CD4-positive, alpha-beta T cell treated with Interferon gamma for 1 hour (primary cell): Measurements from ENCODE around the gene MACROH2A1.
"Not testable (repeated sequence)": the region's sequence is repeated elsewhere in the genome, so short reads cannot be mapped to it uniquely, and the experiment has no call there.

Experiments
- DNase-seq: peaks from one replicate; pipeline ENCODE4 v3.0.0-alpha.2; 2020

Gene MACROH2A1

DNA sequence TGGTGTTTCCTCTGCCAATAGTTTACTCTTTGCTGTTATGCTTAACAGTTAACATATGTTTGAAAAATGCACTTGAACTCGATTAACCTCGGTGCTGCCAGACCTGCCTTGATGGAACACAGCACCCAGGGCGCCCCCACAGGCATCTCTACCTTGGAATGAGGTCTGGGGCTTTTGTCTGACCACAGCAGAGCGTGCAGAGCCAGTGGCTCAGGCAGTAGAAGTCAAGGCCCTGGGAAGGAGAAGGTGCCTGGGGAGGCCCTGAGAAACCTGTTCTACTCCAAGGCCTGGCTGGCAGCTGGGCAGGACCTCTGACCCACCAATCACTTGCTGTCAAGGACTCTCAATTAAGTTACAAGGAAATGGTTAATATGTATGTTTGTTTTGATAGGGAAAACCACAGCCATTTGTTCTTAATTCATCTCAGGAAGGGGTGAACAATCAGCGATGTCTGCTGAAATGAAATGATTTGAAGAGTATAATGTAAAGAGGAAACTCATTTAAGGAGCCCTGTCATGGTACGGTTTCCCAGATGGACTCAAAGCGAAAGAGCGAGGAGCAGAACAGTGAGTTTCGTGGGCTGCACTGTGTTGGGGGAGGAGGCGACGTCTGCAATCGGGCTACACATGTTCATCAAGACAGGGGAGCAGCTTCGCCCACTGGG lies 21.9 kb downstream of the MACROH2A1 start:
- DNase-seq: no peak

DNA sequence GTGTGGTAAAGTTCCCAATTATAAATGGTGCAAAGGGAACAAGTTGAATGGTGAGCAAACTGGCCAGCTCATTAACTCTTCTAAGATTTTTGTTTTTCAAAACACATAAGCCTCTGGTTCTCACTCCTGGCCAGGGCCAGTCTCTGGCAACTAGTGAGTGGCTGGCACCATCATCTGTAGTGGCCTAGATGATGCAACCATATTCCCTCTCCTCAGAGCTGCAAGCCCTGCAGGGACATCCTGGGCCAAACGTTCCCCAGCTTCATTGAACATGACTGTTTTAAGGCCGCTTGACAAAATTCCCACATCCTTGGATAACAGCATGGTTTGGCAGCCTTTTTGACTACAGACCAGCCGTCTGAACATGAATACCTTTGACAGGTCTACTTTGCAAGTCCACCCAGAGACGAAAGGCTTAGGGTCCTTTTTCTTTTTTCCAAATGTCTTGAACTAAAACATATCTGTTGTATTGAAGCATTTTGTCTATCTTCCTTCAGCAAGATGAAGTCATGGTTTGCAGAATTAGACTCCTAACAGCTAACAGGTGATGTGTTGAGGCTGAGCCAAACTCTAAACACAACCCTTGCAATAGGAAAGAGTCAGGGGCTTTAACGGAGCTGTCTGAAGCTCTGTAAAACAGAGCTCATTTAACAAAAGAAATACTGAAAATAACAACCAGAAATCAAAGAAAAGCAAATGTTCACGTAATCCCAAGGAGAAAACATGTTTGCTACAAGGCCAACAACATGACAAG lies 23.8 kb downstream of the MACROH2A1 start:
- DNase-seq: no peak

DNA sequence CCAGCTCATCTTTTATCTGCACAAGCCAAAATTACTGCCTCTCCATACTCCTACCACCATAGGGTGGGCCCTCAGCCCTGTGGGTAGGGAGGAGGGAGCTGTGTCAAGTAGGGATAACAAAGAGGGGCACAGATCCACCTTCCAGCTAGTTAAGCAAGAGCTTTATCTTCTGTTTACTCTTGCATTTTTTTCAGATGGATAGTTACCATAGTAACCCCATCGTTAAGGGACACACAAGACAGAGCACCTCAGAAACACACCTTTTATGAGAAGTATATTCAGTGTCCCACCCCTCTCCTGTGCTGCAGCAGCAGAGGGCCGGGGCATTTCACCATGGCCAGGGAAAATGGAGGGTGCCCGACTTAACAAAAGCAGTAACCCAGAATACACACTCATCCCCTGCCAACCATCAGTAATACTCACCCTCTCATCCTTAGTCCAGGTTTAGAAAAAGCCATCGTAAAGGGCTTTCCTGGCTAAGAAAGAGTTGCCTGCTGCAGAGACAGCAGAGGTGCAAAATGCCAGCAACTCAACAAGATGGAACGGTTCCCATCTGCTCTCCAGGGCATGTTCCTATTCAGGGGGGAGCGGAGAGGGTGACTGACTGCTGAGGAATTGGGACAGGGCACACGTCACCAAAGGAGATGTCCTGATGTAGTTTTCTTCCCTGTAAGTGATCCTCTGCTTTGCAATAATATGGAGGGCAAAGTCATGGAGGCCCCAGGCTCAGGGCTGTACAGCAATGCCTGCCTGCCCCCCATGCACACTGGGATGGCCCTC lies 25.1 kb downstream of the MACROH2A1 start:
- no peak for DNase-seq

DNA sequence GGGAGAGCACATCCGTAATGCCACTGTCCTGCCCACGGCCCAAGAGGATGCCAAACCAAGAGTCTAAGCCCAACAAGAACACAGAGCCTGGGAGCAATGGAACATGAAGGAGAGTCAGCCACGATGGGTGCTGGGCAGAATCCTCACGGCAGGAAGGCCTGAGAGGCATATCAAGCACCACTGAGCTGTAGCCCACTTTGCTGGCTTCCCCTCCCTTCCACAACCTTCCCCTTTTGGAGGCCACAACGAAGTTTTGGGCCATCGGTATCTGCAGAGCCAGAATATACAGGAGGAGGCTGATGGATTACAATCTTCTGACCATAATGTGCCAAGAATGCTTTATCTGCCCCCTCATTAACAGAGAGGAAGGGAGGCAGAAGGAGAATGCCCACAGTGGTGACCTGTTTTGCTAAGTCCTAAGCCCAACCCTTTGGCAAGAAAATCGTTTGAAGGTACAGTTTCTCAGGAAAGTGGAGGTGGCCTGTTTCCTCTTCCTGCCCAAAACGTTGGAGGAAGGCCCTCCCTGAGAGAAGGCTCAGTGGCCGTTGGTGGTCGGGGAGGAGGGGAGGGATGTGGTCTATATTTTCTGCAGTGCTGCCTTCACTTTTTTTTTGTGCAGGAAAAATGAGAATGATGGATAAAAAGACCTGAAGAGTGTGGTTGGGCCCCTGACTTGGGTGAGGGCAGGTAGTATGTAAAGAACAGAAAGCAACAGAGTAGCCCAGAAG lies 26.2 kb downstream of the MACROH2A1 start:
- DNase-seq: no peak

DNA sequence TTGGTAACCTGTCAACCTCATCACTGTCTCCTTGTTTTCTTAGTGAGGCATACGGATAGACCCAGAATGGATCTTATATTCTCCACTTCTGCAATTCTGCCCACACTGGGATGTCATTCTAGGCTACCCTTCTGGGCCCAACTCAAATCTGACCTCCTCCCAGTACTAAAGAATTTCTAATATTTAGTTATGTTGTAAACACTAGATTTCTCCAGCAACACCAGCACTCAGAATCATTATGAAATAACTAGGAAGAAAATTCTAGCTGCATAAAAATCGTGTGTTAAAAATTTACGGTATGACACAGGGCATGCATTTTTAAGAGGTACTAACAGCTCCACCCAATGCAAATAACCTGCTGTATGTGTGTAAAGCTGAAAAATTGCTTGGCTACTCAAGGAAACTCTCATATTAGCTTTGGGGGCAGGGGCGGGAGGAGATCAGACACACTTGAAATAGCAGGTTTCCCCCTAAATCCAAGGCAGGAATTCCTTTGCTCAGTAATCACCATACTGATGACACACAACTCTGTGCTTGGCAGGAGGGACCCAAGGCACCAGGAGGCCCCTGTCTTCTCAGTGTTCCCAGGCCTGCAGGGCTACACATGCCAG lies 27.3 kb downstream of the MACROH2A1 start:
- no peak for DNase-seq

DNA sequence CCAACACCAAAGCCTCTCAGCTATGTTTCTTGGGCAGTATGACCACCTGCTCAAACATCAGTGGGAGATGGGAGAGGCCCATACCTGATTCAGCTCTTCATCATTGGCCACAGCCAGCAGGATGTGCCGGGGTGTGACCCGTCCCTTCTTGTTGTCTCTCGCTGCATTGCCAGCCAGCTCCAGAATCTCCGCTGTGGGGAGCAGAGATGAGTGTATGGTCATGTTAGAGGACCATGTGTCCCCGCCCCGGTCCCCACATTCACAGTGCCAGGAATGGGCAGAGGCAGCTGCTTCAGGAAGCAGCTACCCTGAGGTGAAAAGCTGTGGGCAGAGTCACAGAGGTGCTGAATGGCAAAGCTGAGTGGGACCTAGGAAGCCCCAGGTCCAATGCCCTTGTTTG lies 29.1 kb downstream of the MACROH2A1 start:
- no peak for DNase-seq

DNA sequence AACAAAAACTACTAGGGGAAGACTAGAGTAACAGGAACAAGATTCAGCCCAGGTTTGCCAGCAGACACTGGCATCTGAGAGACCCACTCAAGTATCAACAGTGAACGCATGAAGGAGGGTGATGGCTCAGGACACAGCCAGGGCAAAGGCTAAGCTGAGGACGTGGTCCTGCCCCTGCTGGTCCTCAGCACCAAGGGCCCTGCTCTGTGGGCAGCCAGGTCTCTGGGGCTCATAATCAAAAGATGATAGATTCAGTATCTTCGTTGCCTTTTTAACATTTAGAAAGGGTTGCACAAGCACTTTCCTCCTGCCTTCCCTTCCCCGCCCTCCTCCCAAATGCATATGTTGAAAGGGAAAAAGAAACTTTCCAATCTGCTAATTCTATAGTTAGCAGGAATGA lies 31.5 kb downstream of the MACROH2A1 start:
- no peak for DNase-seq

DNA sequence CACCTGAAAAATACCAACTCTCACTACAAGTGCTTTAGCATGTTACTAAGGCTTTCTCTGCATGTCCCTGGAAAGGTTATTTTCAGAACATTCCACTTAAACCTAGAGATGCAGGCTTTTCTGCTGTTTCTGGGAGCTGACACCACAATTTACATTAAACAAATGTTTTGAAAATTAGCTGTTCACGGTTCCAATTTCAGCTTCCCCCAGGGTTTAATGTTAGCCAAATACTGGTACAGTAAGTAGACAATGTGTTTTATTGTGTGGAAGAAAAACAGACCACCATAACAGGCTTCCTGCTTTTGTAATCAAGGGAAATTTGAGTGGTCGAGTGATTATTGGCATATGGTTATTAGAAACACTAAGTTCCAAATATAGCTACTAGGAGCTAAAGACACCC lies 32.0 kb downstream of the MACROH2A1 start:
- no peak for DNase-seq

DNA sequence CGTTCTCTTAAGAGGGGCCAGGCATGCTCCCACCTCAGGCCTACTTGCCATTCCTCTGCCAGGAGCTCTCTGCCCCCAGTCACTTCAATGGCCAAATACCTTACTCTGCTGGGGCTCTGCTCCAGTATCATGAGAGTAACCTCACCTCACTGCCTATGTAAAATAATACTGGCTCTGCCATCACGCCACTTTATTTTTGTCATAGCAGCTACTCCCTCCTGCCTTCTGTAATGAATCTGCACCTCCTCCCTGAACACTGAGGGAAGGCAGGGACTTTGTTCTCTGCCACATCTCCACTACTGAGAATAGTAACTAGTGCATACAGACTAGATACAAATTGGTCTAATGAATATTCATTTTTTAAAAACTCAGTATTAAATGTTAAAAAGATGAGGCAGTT lies 33.8 kb downstream of the MACROH2A1 start:
- DNase-seq: no peak

DNA sequence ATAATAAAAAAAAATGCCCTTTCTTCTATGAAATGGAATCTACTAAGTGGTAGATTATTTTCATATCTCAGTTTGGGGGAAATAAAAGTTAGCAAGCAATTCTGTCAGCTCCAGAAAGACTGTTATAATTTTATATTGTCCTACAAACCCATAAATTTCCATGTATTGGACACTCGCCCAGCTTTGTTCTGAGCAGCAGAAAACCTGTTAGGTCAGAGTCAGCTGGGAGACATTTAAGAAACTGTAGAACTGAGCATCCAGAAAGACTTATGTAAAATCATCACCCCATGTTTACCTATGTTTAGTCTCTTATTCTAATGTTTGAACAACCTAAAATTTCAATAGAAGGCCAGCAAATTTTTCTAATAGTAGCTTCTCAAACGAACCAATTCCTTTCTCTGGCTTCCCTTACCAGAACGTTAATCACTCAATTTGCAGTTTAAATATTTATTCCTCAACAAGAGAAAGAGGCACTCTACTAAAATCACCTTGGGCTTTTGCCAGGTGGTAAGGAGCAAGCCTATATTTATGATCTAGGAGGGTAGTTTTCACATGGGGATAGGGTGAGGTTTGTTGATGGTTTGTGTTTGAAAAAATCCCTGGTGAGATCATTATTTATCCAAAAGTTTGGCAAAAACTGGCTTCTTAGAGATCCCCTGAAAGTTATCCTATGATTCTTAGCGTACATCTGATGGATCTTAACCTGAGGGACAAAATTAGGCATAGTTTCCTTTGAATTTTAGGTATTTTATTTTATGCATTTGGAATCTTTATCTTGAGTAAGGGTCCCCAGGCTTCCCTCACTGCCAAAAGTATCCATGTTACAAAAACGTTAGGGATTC lies 34.4 kb downstream of the MACROH2A1 start:
- no peak for DNase-seq

DNA sequence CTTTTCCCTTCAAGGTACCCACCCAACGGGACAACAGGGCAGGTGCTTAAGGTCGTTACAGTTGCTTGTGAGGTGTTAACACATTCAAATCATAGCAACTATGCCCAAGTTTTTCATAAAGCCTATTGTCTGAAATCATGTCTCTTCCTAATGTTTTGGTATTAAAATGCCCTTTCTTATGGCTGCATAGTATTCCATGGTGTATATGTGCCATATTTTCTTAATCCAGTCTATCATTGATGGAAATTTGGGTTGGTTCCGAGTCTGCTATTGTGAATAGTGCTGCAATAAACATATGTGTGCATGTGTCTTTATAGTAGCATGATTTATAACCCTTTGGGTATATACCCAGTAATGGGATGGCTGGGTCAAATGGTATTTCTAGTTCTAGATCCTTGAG lies 35.7 kb downstream of the MACROH2A1 start:
- DNase-seq: not testable (repeated sequence)

DNA sequence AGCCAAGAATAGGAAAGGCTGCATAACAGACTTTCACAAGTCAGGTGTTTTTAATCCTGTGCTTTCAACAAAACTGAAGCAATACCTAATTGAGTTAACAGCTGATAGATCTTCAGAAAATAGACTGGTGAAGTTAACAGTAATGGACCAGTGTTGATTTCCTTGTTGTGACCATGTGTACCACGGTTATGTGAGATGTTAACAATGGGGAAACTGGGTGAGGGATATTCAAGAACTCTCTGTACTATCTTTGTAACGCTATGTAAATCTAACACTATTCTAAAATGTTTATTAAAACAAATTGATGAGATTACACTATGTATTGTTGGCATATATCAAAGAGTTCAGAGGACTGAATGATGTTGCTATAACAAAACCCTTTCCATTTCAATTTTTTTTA lies 36.9 kb downstream of the MACROH2A1 start:
- no peak for DNase-seq

DNA sequence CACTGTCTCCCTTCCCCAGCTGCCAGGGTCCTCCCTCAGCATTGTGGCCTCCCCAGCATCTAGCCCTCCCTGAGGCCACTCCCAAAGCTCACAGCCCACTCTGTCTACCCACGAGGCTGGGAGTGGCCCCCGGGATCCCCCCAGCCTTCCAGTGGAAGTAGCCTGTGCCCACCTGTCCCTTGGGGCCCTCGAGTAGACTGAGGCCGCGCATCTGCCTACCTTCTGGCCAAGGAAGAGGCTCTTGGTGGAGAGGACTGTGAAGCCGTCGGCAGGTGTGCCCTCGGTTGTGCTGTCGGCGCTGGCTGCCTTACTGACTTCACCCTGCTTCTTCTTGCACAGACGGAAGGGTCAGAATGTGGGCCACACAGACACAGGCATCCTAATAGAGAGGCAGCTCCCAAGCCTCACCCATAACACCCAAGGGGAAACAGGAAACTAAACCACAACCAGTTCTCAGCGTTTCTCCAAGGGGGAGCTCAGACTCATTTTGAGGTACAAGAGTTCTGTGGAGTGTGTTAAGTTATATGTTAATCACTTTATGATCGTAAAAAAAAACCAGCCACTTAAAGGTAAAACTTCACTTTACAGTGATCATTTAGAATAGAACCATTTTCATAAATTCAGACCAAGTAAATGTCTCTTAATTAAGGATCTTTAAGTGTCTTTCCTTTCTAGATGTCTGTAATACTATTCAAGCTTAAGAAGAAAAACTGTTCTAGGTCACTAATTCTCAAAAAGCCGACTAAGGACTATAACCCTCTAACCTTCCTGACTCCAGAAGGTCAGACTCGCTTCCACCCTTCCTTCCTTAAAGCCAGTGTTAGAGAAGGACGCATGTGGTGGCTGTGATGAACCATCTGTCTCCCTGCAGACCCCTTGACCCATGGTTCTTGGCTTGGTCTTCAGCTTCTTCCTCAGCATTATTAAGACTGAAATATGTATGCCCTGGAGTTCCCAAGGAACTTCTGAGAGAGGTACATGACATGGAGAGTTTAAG lies 38.5 kb downstream of the MACROH2A1 start:
- DNase-seq: no peak

DNA sequence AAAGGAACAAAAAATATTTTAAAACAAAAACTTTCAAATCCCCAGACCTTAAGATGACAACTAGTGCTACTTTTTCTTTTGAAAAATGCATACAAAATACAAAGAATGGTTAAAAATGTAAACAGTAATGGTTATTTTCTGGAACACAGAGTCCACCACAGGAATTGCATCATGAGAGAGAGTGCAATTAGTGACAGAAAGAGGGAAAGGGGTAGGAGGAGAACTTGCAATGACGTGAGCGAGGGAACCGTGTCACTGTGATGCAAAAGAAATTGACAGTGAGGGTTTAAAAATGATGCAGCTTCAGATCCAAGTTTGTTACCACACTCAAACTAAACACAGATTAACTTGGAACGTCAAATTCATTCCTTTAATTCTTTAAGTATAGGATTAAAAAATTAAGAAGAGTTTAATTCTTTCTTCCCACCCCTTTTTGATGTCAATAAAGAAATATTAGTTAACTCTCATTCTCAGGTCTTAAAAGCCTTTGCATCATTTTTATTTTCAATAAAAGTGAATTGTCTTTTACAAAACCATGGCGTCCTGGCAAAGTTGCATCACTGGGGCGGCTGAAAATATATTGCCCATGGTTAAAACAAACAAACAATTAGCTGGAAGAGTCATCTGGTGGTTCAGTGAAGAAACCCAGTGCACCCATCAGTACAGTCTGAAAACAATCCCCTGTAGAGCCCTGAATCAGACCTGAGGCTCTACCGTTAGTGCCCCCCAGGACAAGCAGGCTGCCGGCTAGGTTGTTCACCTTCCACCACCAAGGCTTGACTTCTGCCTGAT lies 39.5 kb downstream of the MACROH2A1 start:
- no peak for DNase-seq

DNA sequence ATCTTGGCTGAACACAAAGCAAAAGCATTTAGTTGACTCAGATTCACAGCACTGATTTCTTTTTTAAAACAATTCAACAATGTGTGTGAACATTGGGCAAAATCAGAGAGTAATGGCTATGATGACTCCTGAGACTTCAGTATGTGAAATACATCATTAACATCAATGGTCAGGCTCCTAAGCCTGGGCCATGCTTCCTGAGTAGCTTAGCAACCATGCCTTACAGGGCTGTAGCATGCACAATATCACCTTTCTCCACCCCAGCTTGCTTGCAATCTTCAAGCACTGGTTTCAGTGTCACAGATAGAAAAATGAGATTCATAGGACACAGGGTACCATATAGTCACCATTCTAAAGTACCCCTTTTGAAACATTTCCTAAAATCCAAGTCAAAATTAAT lies 41.3 kb downstream of the MACROH2A1 start:
- DNase-seq: no peak

DNA sequence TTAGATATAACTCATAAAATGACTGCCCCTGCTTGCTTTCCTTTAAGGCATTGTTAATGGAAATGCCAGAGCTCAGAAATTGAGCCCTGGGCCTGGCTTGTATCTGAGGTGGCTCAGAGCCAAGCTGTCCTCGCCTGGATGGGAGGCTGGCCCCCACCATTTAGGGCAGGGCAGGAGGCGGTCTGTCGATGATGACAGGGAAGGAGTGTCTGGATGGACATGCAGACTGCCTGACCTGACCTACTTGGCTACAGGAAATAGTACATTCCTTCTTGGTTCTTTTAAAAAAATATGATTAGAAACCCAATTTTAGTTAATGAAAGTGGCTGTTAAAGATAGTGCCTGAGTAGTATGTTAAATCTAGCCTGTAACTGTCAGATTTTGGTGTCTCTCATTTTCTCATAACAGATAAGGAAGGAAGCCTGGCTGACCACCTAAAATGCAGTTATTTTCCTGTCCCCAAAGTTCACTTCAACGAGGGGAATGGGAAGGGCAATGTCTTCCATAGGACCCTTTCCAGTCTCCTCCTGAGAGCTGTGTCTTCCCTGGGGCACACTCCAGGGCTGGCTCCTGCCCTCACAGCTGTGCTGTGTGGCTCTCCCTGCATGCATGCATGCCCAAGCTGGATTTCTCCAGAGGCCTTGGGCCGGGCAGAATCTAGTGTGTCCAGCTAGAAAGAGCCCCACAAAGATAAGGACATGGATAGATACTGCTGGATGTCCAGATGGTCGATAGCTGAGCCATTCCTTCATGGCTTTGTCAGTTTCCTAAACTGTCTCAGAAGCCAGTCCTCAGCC lies 42.3 kb downstream of the MACROH2A1 start:
- DNase-seq: no peak

DNA sequence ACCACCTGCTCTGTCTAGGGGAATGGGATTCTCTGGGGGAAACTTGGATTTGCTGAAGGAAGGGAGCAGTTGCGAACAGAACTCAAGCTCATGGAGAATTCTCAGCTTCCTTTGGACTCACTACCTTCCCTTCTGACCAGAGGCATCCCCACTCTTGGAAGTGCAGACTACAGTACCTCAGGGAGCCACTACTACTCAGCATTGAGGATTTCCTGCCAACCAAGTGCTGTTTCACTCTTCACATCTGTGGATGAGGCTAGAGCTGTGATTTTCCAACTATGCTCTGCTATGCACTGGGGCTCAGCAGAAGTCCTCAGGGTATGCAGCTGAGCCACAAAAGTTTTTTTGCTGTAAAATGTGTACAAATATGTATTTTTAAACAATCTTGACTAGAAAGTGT lies 43.9 kb downstream of the MACROH2A1 start:
- no peak for DNase-seq

DNA sequence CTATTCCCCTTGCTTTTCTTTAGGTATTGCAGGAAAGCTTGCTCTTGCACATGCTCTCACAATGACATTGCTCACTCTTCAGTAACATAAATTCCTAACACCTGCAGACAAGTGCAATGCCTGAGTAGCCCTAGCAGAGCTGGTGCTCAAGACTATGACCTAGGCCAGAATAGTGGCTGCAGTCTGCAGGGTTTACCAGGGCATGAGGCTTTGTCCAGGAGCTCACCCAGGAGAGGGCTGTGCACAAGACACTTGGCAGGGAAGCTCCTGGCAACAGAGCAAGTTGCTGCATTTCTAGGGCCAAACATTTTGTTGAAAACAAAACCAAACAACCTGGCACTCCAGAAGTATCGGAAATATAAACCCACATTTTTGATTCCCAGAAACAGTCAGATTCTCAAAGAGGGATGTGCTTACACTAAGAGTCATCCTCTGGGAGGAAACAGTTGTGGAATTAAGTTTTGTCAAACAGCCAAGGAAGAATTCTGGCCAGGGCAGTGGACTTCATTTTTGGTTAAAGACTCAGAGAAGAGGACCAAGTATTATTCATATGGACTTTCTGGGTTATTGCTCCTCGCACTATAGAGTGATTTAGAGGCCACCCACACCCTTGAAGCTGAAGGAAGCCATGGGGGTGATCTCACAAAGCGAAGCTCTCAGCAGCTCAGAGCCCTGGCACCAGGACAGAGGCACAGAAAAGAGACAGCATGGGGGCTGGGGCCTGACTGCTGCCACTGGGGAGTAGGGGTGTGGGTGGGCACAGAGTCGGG lies 44.9 kb downstream of the MACROH2A1 start:
- DNase-seq: no peak
